HG02970 (cell line): ENCODE results near the gene VANGL2.

Experiments used
- ATAC-seq: cut with Tn5 transposase; IDR thresholded peaks from one replicate; pipeline ENCODE4 v1.9.1; 2021; ENCODE audit warnings: mild to moderate bottlenecking, moderate library complexity, moderate number of reproducible peaks; ENCODE audit not compliant: unreplicated experiment, low FRiP score

The VANGL2 gene

DNA sequence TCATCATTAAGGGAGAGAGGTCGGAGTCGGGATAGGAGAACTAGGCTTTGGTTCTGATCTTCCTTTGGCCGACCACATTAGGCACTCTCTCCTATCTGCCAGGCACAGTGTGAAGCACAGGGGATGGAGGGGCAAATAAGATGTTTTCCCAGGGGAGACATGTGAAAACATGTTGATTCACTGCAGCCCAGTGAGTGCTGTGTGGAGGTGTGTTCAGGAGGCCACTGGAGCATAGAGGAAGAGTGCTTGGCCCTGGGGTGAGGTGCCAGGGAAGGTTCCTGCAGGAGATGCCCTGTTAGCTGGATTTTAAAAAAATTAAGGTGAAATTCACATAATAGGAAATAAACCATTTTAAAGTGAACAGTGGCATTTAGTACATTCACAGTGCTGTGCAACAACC lies 3.7 kb downstream of the VANGL2 start:
- ATAC-seq = no peak

DNA sequence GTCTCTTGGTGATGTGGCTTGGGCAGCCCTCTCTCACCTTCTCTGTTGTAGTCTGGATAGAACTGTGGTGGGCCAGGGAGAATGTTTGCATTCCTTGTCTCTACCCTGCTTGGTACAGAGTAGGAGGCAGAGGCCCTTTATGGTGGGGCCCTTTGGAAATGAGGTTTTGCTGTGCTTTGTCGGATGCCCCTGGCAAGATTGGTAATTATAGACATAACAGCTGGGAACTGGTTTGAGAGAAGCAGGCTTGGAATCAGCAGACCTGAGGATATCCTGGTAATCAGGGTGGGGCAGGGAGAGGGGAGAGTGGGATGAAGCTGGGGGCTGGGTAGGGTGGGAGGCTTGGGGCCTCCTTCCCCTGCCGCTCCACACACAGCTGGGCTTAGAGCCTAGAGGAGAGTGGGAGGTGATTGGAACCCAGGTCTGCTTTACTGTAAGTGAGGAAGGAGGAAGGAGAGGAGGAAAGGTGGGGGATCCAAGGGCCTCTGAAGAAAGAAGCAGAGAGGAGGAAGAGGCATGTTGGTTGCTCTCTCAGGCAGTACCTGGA lies 5.0 kb downstream of the VANGL2 start:
- no peak for ATAC-seq

- ATAC-seq = no peak
Observed at GRCh38 chr1:160406131-160406968, 6.0 kb downstream of the VANGL2 start.

DNA sequence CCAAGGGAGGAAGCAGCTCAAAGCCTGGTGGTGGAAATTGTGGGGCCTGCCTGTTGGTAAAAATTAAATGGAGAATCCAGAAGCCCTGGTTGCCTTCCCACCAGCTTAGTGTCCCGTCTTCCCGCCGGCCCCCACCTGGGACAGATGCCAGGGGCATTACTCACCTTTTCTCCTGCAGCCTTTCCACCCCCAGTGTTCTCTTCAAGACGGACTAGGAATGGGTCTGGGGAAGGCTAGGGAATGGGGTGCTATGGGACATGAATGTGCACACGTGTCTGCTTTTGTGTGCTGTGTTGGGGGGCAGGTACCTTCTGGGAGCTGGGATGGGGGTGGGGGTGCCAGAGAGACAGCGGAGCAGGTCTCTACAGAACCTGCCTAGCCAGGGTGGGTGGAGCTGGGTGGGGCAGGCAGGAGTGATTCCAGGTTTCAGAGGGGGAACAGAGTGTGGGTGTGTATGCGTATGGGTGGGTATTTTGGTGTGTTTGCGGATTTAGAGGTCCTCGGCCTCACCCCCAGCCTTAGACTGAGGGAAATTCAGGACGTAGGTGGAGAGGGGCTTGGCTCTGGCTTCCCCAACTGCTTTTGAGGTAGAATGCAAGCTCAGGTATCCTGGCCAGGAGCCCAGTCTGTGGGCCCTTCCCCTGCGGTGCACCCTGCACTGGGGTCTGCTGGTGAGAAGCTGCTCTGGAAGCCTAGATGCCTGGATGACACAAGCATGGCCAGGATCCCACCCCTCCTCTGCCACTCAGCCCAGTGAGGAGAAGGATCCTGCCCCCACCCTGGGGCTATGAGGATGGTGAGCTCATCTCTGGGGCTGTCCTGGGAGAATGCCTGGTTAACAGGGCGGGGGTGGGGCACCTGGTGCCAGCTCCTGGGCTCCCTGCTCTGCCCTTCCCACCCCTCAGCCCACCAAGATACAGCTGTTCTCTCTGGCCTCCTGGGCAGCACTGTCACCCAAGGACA lies 7.8 kb downstream of the VANGL2 start:
- no peak for ATAC-seq

DNA sequence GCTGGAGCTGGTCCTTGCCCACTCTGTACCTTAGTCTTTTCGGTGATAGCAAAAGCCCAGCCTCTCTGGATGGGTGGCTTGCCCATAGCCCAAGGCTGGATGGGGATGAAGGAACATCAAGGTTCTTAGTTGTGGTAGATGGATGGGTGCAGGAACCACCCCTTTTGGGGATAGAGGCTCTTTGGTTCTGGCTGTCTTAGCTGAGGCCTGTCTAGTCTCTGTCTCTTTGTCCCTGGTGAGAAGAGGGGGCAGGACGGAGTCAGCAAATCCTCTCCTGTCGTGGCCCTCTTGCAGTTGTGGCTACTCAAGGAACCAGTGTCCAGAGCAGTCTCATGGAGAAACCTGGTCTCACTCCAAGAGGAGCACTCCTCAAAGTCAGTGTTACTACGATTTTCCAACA lies 8.5 kb downstream of the VANGL2 start:
- ATAC-seq = no peak

GRCh38 chr1:160409486-160409885 lies 9.1 kb downstream of the VANGL2 start:
- ATAC-seq = no peak

- ATAC-seq = no peak
Observed at GRCh38 chr1:160410406-160411005, 10.1 kb downstream of the VANGL2 start.

DNA sequence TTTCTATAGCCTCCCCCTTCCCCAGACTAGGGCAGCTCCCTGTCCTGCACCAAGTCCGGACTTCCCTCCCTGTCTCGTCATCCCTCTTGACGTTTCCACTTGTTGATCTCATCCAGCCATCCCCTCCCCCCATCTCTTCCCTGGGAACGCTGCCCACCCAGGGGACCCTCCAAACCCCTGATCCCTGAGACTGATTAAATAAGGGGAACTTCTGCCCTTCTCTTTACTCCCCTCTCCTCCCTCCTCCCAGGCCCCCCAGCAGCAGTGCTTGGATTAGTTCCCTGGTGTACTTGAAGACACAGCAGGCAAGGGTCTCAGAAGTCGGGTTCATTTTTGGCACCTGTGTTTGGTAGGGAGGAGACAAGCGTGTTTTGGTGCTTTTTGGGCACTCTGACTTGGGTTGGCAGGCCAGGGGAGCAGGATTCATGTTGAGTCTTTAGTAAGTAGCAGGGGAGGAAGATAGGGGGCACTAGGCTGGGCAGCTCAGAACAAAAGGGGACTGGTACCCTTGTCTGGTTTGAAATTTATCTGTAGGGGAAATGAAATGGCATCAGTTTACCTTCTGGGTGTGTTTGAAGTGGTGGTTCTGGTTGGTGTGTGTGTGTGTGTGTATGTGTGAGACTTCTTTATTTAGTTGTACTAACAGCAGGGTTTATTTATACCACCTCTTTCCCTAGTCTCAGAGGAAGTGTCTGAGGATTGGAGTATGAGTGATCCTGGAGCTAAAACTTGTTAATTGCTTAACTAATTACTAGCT lies 11.1 kb downstream of the VANGL2 start:
- no peak for ATAC-seq

DNA sequence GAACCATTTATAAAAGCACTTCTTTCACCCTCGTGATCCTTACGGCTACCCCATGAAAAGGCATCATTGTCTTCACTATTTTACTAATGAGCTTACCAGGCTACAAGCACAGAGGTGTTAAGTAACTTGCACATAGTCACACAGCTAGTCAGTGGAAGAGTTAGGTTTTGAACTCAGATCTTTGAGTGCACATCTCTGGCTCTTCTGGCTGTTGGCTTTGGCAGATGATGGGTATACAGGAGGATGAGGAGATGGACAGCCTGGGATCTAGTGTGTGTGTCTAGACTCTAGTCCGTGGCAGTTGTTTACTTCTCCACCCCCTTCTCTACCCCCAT lies 11.6 kb downstream of the VANGL2 start:
- no peak for ATAC-seq

- no peak for ATAC-seq
Observed at GRCh38 chr1:160413716-160414115, 13.4 kb downstream of the VANGL2 start.

DNA sequence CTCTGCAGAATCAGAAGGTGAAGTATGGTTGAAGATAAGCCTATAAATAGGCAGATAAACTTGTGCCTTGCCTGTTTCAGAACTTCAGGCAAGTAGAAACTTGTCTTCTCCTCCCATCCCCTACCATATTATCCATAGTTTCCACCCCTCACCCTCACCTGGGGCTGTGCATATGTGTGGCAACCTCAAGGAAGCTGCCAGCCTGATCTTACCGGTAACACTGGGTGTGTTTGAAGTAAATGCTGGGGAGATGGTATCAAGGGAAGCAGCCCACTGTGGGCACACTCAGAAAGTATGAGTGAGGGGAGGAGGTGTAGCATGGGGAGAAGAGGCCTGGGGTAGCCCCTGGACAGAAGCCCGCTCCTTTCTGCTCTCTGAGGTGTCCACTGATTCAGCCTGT lies 14.5 kb downstream of the VANGL2 start:
- ATAC-seq = no peak

- ATAC-seq = no peak
Observed at GRCh38 chr1:160415696-160416290, 15.4 kb downstream of the VANGL2 start.

GRCh38 chr1:160416369-160416768 lies 16.0 kb downstream of the VANGL2 start:
- no peak for ATAC-seq

DNA sequence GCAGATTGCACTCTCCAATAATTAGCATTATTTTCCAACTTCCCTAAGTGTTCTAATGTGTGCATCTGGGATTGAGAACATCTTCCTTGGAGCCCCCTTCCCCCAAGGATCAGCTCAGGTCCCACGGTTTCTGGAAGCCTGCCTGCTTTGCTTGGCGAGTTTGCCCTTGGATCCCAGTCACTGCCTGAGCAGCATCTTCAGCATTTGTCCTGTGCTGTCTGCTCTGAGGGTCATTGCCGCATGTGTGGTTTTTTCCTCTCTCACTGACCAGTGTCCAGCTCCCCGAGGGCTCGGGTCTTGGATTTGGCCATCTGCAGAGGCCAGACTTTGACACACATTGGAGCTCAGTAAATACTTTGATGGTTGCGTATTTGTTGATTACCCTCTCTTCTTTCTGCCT lies 18.1 kb downstream of the VANGL2 start:
- no peak for ATAC-seq

GRCh38 chr1:160419150-160419837 lies 18.9 kb downstream of the VANGL2 start:
- no peak for ATAC-seq

DNA sequence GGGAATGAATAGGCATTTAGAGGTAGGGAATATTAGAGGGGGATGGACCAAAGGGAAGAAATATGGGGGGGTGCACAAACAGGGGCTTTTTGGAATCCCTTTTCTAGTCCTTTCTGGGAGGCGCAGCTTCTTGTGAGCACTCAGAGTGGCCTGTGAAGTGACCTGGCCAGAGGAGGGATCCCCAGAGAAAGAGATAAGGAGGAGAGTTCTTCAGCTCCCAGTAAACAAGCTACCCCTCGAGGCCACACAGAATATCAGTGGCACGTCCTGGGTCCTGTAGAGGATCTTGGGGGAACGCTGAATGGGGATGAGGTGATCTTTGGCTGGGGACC lies 19.4 kb downstream of the VANGL2 start:
- ATAC-seq = no peak

GRCh38 chr1:160420881-160421842 lies 20.8 kb downstream of the VANGL2 start:
- ATAC-seq = no peak

GRCh38 chr1:160421881-160422280 lies 21.5 kb downstream of the VANGL2 start:
- ATAC-seq = no peak
